KOPT-K1 (cell line): ENCODE data around the gene CYTIP.
"Not testable (repeated sequence)": the region's sequence is repeated elsewhere in the genome, so short reads cannot be mapped to it uniquely, and the experiment has no call there.

Source experiments
- H3K27ac ChIP-seq: fragments of 200-600 bp; sonication (generic); 2 replicates; pipeline ENCODE4 v1.5.1; 2016; ENCODE audit warnings: antibody characterized with exemption, mild to moderate bottlenecking, low read depth, low read length; ENCODE audit not compliant: poor library complexity, severe bottlenecking
- H3K36me3 ChIP-seq: fragments of 200-600 bp; sonication (generic); 2 replicates; pipeline ENCODE4 v1.5.1; 2017; ENCODE audit warnings: antibody characterized with exemption, mild to moderate bottlenecking, low read length, moderate library complexity; ENCODE audit not compliant: insufficient read depth
- H3K9me3 ChIP-seq: fragments of 200-600 bp; sonication (generic); 2 replicates; pipeline ENCODE4 v1.5.1; 2017; ENCODE audit warnings: antibody characterized with exemption, low read length, mild to moderate bottlenecking; ENCODE audit not compliant: insufficient read depth, poor library complexity, severe bottlenecking

The CYTIP gene

DNA sequence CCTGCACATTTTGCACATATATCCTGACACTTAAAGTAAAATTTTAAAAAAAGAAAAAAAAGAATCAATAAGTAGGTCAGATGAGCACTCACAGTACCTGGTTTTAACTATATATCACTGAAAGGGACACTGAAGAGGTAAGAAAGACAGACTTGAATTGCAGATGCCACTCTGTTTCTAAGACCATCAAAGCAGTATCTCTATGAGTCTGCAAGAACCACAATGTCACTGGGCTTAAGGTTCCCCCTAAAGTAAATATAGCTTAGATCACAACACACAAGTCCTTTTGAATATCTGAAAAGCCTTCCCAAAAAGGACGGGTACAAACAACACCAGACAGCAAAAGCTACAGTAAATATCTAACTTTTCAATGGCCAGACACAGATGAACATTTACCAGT is 57.6 kb downstream of the CYTIP start:
- H3K36me3 ChIP-seq = no peaks in the 10 kb centered on the region
- H3K27ac ChIP-seq = no peak overlapping the region
- no peaks in the 10 kb centered on the region for H3K9me3 ChIP-seq

GRCh38 chr2:157377861-157378260 is 66.0 kb downstream of the CYTIP start:
- Histone ChIP-seq H3K9me3 (peaks cover 10% of the 10 kb centered on the region), H3K36me3 (no peaks in the 10 kb centered on the region), H3K27ac (no peak overlapping the region)

- H3K9me3 ChIP-seq = peaks cover 10% of the 10 kb centered on the region
- no peak overlapping the region for H3K27ac ChIP-seq
- no peaks in the 10 kb centered on the region for H3K36me3 ChIP-seq
Observed at GRCh38 chr2:157376041-157376440, 67.8 kb downstream of the CYTIP start.

GRCh38 chr2:157375384-157375783 is 68.5 kb downstream of the CYTIP start:
- H3K36me3 ChIP-seq = no peaks in the 10 kb centered on the region
- H3K27ac ChIP-seq = no peak overlapping the region
- peaks cover 10% of the 10 kb centered on the region for H3K9me3 ChIP-seq

DNA sequence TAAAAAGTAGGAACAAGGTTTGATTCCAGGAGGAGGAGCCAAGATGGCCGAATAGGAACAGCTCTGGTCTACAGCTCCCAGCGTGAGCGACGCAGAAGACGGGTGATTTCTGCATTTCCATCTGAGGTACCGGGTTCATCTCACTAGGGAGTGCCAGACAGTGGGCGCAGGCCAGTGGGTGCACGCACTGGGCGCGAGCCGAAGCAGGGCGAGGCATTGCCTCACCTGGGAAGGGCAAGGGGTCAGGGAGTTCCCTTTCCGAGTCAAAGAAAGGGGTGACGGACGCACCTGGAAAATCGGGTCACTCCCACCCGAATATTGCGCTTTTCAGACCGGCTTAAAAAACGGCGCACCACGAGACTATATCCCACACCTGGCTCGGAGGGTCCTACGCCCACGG is 75.4 kb downstream of the CYTIP start:
- H3K9me3 ChIP-seq, H3K27ac ChIP-seq, H3K36me3 ChIP-seq: not testable (repeated sequence)

DNA sequence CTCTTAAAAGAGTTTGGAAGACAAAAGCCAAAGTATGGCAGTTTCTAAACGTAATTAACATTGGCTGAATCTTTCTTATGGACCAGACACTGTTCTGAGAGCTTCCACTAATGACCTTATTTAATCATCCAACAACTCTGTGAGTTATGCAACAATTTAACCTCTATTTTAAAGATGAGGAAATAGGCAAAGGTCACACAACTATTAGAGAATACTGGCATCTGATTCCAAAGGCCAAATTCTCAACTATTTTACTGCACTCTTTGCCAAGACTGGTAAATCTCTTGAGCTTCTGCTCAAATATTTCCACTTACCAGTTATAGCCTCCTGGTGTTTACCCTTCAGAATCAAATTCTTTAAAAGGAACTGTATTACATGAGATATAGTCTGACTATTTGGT is 76.2 kb downstream of the CYTIP start:
- Histone ChIP-seq H3K27ac (no peak overlapping the region), H3K36me3 (no peaks in the 10 kb centered on the region), H3K9me3 (no peaks in the 10 kb centered on the region)
